Fibroblast of pulmonary artery (primary cell): ENCODE data around the gene WBP1L.

Experiments
- DNase-seq: peaks from one replicate; pipeline ENCODE4 v3.0.0-alpha.2; 2010; ENCODE audit warnings: low read depth
- H3K4me3 ChIP-seq: replicated peaks from 2 replicates; pipeline ENCODE4 v1.5.1; 2011; ENCODE audit warnings: low read depth, mild to moderate bottlenecking, control low read depth, low read length, moderate library complexity
- CTCF ChIP-seq: IDR thresholded peaks from 2 replicates; pipeline ENCODE4 v1.5.1; 2011; ENCODE audit warnings: mild to moderate bottlenecking, control low read depth, low read length, inconsistent platforms; ENCODE audit errors: missing control alignments

Gene WBP1L

DNA sequence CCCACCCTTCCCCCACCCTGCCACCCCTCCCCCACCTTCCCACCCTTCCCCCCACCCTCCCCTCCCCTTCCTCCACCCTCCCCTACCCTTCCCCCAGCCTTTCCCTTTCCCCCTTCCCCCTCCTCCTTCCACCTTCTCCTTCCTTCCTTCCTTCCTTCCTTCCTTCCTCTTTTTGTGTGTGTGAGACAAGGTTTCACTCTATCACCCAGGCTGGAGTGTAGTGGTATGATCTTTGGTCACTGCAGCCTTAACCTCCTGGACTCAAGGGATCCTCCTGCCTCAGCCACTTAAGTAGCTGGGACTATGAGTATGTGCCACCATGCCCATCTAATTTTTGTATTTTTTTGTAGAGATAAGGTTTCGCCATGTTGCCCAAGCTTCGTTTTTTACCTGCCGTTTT is 58.2 kb downstream of the WBP1L start:
- DNase-seq, result no peak
- no peak for TF ChIP-seq CTCF
- no peak overlapping the region for H3K4me3 ChIP-seq

GRCh38 chr10:102802920-102803534 is 59.3 kb downstream of the WBP1L start:
- TF ChIP-seq CTCF, result no peak
- peak; percentile 97 for DNase-seq
- H3K4me3 ChIP-seq, result no peak overlapping the region

DNA sequence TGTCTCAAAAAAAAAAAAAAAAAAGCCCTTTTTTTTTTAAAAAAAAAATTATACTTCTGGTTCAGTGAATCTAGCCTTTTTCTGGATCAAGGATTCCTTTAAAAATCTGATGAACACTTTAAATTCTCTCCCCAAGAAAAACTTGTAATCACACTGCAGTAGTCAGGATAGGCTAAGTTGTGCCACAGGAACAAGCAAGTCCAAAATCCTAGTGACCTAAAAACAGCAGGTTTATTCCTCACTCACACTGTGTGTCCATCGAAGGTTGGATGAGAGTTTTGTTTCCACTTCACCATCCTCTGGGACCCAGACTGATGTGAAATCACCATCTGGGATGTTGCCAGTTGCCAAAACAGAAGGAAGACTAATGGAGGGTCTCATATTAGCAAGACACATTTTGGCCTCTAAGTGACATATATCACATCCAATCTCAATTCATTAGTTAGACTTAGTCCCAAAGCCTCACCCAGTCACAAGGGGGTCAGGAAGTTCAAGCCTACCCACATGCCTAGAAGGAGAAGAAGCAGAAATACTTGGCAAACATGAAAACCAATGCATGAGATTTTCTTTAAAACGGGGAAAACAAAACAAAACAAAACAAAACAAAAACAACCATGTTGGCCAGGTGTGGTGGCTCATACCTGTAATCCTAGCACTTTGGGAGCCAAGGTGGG is 60.8 kb downstream of the WBP1L start:
- DNase-seq, result no peak
- H3K4me3 ChIP-seq, result no peak overlapping the region
- TF ChIP-seq CTCF, result no peak

- H3K4me3 ChIP-seq, result no peak overlapping the region
- no peak for TF ChIP-seq CTCF
These were observed 64.6 kb downstream of the WBP1L start for GRCh38 chr10:102808380-102808779.

GRCh38 chr10:102811346-102811745 is 67.6 kb downstream of the WBP1L start:
- no peak for DNase-seq
- H3K4me3 ChIP-seq, result no peak overlapping the region
- no peak for TF ChIP-seq CTCF

More at GRCh38 chr10:102808380-102808779, 64.6 kb downstream of the WBP1L start:
- no peak for DNase-seq

DNA sequence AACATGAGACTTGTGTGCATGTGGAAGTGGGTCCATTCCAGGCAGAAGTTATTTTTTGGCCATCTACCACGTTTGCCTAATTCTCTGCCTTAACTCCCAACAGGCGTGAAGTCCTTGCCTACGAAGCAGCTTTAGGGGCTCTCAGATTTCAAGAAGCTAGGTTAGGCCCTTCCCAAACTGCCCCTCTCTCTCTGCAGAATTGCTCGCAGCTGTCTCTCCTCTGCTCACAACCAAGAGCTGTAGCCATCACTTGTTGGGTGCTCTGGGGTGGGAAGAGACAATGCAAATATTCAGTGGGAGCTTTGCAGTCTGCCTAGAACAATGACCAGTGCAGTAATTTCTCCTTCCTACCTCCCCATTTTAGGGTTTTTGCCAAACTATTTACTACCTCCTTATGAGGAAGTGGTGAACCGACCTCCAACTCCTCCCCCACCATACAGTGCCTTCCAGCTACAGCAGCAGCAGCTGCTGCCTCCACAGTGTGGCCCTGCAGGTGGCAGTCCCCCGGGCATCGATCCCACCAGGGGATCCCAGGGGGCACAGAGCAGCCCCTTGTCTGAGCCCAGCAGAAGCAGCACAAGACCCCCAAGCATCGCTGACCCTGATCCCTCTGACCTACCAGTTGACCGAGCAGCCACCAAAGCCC is 68.6 kb downstream of the WBP1L start:
- peak; percentile 65 for DNase-seq
- no peak for TF ChIP-seq CTCF
- no peak overlapping the region for H3K4me3 ChIP-seq
